Muscle of back (tissue), 10 donors: ENCODE data around the gene LCN9. TPM values are rescaled to one million over a fixed set of nuclear protein-coding genes. Genes with fewer than 3 reads are reported as not detected.

Experiments used
- polyA plus RNA-seq, 10 donors: library from polyadenylated mRNA; unstranded; fragments of 120-200 nt; gene quantifications; one replicate each; pipeline ENCODE4 v1.2.1, GENCODE V29; 2013; ENCODE audit not compliant: insufficient read length in 10 of 10

The LCN9 gene
- polyA plus RNA-seq, 10 donors, result not detected

Other genes with a start within 250 kb of the LCN9 start
- 10 to 100 TPM in 5 of 10 donors, 1 to 10 TPM in 5; 8.8 to 14.1 (median 9.9) TPM for gene PPP1R26, start 183.5 kb upstream of the LCN9 start, polyA plus RNA-seq
- gene MRPS2, start 162.6 kb upstream of the LCN9 start, polyA plus RNA-seq, result 10 to 100 TPM; 25.2 to 36.8 (median 30.2) TPM
- not detected for gene LCN1, start 141.9 kb upstream of the LCN9 start, polyA plus RNA-seq
- gene OBP2A, start 117.2 kb upstream of the LCN9 start, polyA plus RNA-seq, result not detected
- gene PAEP, start 101.6 kb upstream of the LCN9 start, polyA plus RNA-seq, result under 1 TPM in 5 of 10 donors, not detected in 5; 0.32 to 0.99 (median 0.63) TPM
- not detected for gene GLT6D1, start 23.8 kb upstream of the LCN9 start, polyA plus RNA-seq
- under 1 TPM in 7 of 10 donors, not detected in 3; 0.11 to 0.29 (median 0.21) TPM for gene SOHLH1, start 36.2 kb downstream of the LCN9 start, polyA plus RNA-seq
- 10 to 100 TPM in 3 of 10 donors, 1 to 10 TPM in 7; 2.8 to 13.6 (median 7.2) TPM for gene KCNT1, start 38.9 kb downstream of the LCN9 start, polyA plus RNA-seq
- 10 to 100 TPM; 19.5 to 28.1 (median 24.0) TPM for gene CAMSAP1, start 244.2 kb downstream of the LCN9 start, polyA plus RNA-seq